ENCODE measurements around the gene SPOCK3. TPM values are rescaled to one million over a fixed set of nuclear protein-coding genes. Genes with fewer than 3 reads are reported as not detected.
"Not testable (repeated sequence)": the region's sequence is repeated elsewhere in the genome, so short reads cannot be mapped to it uniquely, and the experiment has no call there.

Gene SPOCK3
- total RNA-seq, 2 experiments from 2014 or later: not detected

DNA sequence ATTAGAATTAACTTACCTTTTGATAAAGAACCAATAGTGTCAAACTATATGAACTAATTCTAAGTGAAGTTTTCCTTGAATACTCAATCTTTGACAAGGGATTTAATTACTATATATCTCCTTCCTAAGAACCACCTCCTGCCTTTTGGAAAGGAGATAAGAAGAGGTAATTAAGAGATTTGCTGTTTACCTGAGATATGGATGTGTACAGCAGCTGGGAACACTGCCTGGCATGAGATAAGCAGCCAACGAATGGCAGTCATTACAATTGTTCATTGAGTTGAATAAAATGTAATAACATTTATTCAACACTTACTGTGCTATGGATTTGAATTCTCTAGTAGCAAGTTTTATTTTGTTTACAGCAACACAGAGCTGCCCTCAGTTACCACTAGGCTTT is 407.1 kb downstream of the SPOCK3 start:
- Mint-ChIP-seq H3K27me3 (ENCODE audit: low read depth) (no peaks in the 10 kb centered on the region), H3K4me3 (no peak overlapping the region), H3K27ac (no peak overlapping the region), H3K9me3 (ENCODE audit: insufficient read depth) (peaks cover 19% of the 10 kb centered on the region), H3K4me1 (ENCODE audit: low read depth) (no peaks in the 10 kb centered on the region), H3K36me3 (ENCODE audit: low read depth) (no peaks in the 10 kb centered on the region)
- CTCF ChIA-PET: no interaction called here
- POLR2A ChIA-PET: no interaction called here
- ATAC-seq: no peak
- DNase-seq: no peak

DNA sequence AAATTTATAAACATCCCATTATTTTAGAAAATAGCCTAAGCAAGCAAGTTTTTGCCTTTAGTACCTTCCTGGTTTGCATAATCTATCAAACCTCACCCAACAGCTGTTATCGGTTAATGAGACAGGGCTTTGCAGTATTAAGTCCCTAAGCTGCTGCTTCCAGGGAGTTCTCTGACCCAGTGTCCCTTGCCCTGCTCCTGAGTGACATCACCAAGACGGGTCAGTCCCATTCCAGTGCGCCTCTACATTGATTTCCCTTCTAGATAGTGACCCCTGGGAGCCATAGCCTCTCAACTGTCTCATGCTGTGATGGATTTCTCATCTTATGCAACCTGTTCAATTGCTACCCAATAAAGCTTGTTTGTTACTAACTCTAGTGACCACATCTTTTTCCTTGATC is 410.4 kb downstream of the SPOCK3 start:
- no peak overlapping the region for H3K4me3 Mint-ChIP-seq
- POLR2A ChIA-PET: no interaction called here
- H3K9me3 Mint-ChIP-seq (ENCODE audit: insufficient read depth): peaks cover 9% of the 10 kb centered on the region
- H3K36me3 Mint-ChIP-seq (ENCODE audit: low read depth): no peaks in the 10 kb centered on the region
- no peaks in the 10 kb centered on the region for H3K4me1 Mint-ChIP-seq (ENCODE audit: low read depth)
- H3K27ac Mint-ChIP-seq: no peak overlapping the region
- no peaks in the 10 kb centered on the region for H3K27me3 Mint-ChIP-seq (ENCODE audit: low read depth)
- no peak for DNase-seq
- CTCF ChIA-PET: no interaction called here
- no peak for ATAC-seq

- ATAC-seq: no peak
- ChIA-PET CTCF (no interaction called here), POLR2A (no interaction called here)
- no peak for DNase-seq
- Mint-ChIP-seq H3K27me3 (ENCODE audit: low read depth) (no peaks in the 10 kb centered on the region), H3K4me1 (ENCODE audit: low read depth) (no peaks in the 10 kb centered on the region), H3K36me3 (ENCODE audit: low read depth) (no peaks in the 10 kb centered on the region), H3K9me3 (ENCODE audit: insufficient read depth) (peaks cover 9% of the 10 kb centered on the region), H3K27ac (no peak overlapping the region), H3K4me3 (no peak overlapping the region)
Measured at GRCh38 chr4:166823126-166823525, 411.2 kb downstream of the SPOCK3 start.

GRCh38 chr4:166822386-166822785 is 411.9 kb downstream of the SPOCK3 start:
- ATAC-seq (no peak), DNase-seq (no peak)
- Mint-ChIP-seq H3K36me3 (ENCODE audit: low read depth) (no peaks in the 10 kb centered on the region), H3K4me1 (ENCODE audit: low read depth) (no peaks in the 10 kb centered on the region), H3K4me3 (no peak overlapping the region), H3K9me3 (ENCODE audit: insufficient read depth) (peaks cover 12% of the 10 kb centered on the region), H3K27ac (no peak overlapping the region), H3K27me3 (ENCODE audit: low read depth) (no peaks in the 10 kb centered on the region)
- CTCF ChIA-PET: no interaction called here
- POLR2A ChIA-PET: no interaction called here

DNA sequence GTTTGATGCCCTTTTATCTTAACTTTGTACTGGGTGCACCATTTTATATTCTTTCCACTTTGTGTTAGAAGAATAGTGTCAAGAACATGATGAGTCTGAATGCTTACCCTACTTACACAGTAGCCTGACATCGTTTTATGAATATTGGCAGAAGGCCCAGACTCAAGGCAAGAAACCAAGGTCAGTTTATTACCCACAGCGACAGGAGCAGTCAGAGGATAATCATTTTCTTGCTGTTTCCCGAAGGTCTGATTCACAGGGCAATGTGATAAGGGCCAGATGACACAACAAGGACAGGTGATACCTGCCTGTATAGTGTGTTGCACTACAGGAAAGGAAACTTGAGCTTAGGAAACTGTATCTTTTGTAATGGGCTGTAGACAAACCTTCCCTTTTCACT is 417.4 kb downstream of the SPOCK3 start:
- Mint-ChIP-seq H3K27me3 (ENCODE audit: low read depth) (no peaks in the 10 kb centered on the region), H3K4me3 (no peak overlapping the region), H3K36me3 (ENCODE audit: low read depth) (no peaks in the 10 kb centered on the region), H3K27ac (no peak overlapping the region), H3K9me3 (ENCODE audit: insufficient read depth) (peaks cover 3% of the 10 kb centered on the region), H3K4me1 (ENCODE audit: low read depth) (no peaks in the 10 kb centered on the region)
- no peak for DNase-seq
- POLR2A ChIA-PET: no interaction called here
- no peak for ATAC-seq
- CTCF ChIA-PET: no interaction called here

- ATAC-seq (no peak), DNase-seq (no peak)
- Mint-ChIP-seq H3K36me3 (ENCODE audit: low read depth) (no peaks in the 10 kb centered on the region), H3K4me3 (no peak overlapping the region), H3K27me3 (ENCODE audit: low read depth) (no peaks in the 10 kb centered on the region), H3K4me1 (ENCODE audit: low read depth) (no peaks in the 10 kb centered on the region), H3K9me3 (ENCODE audit: insufficient read depth) (no peaks in the 10 kb centered on the region), H3K27ac (no peak overlapping the region)
- CTCF ChIA-PET: no interaction called here
- POLR2A ChIA-PET: no interaction called here
Measured at GRCh38 chr4:166808380-166808779, 425.9 kb downstream of the SPOCK3 start.

GRCh38 chr4:166802346-166802745 is 431.9 kb downstream of the SPOCK3 start:
- peaks cover 4% of the 10 kb centered on the region for H3K9me3 Mint-ChIP-seq (ENCODE audit: insufficient read depth)
- CTCF ChIA-PET: no interaction called here

DNA sequence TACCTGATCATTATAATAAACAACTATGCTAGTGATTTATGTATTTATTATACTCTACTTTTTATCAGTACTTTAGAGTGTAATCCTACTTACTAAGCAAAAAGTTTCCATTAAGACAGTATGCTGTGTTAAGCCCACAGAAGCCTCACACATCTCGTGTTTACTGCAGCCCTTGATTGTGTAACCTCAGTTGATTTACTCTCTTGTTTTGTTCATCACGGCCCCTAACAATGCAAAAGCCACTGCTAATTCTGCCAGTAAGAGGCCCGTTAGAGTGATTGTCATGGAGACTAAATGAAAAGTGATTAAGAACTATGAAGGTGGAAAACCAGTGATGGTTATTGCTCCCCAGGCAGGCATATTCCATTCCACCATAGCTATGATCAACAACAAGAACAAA is 436.2 kb downstream of the SPOCK3 start:
- Mint-ChIP-seq H3K36me3 (ENCODE audit: low read depth) (no peaks in the 10 kb centered on the region), H3K27me3 (ENCODE audit: low read depth) (no peaks in the 10 kb centered on the region), H3K4me3 (no peak overlapping the region), H3K27ac (no peak overlapping the region), H3K9me3 (ENCODE audit: insufficient read depth) (peaks cover 4% of the 10 kb centered on the region), H3K4me1 (ENCODE audit: low read depth) (no peaks in the 10 kb centered on the region)
- ATAC-seq: no peak
- ChIA-PET CTCF (no interaction called here), POLR2A (no interaction called here)
- no peak for DNase-seq

More at GRCh38 chr4:166802346-166802745, 431.9 kb downstream of the SPOCK3 start:
- H3K36me3 Mint-ChIP-seq (ENCODE audit: low read depth): no peaks in the 10 kb centered on the region
- DNase-seq (no peak), ATAC-seq (no peak)
- no peaks in the 10 kb centered on the region for H3K27me3 Mint-ChIP-seq (ENCODE audit: low read depth)
- POLR2A ChIA-PET: no interaction called here
- H3K4me1 Mint-ChIP-seq (ENCODE audit: low read depth): no peaks in the 10 kb centered on the region
- no peak overlapping the region for H3K4me3 Mint-ChIP-seq
- H3K27ac Mint-ChIP-seq: no peak overlapping the region

GRCh38 chr4:166777760-166778159 is 456.5 kb downstream of the SPOCK3 start:
- ATAC-seq: no peak
- no peaks in the 10 kb centered on the region for H3K27me3 Mint-ChIP-seq (ENCODE audit: low read depth)
- no peaks in the 10 kb centered on the region for H3K4me1 Mint-ChIP-seq (ENCODE audit: low read depth)
- H3K9me3 Mint-ChIP-seq (ENCODE audit: insufficient read depth): peaks cover 5% of the 10 kb centered on the region
- POLR2A ChIA-PET: no interaction called here
- no peak overlapping the region for H3K27ac Mint-ChIP-seq
- no peak overlapping the region for H3K4me3 Mint-ChIP-seq
- CTCF ChIA-PET: no interaction called here
- H3K36me3 Mint-ChIP-seq (ENCODE audit: low read depth): no peaks in the 10 kb centered on the region
- DNase-seq: no peak

- no peaks in the 10 kb centered on the region for H3K27me3 Mint-ChIP-seq (ENCODE audit: low read depth)
- H3K4me3 Mint-ChIP-seq: no peak overlapping the region
- no peak for ATAC-seq
- no peaks in the 10 kb centered on the region for H3K9me3 Mint-ChIP-seq (ENCODE audit: insufficient read depth)
- H3K27ac Mint-ChIP-seq: no peak overlapping the region
- no peaks in the 10 kb centered on the region for H3K36me3 Mint-ChIP-seq (ENCODE audit: low read depth)
- ChIA-PET CTCF (no interaction called here), POLR2A (no interaction called here)
- DNase-seq: no peak
- H3K4me1 Mint-ChIP-seq (ENCODE audit: low read depth): no peaks in the 10 kb centered on the region
Measured at GRCh38 chr4:166763018-166763417, 471.3 kb downstream of the SPOCK3 start.

- CTCF ChIA-PET: no interaction called here
- Mint-ChIP-seq H3K27ac (no peak overlapping the region), H3K36me3 (ENCODE audit: low read depth) (no peaks in the 10 kb centered on the region), H3K4me1 (ENCODE audit: low read depth) (no peaks in the 10 kb centered on the region), H3K9me3 (ENCODE audit: insufficient read depth) (no peaks in the 10 kb centered on the region), H3K27me3 (ENCODE audit: low read depth) (no peaks in the 10 kb centered on the region), H3K4me3 (no peak overlapping the region)
- DNase-seq (no peak), ATAC-seq (no peak)
- POLR2A ChIA-PET: no interaction called here
Measured at GRCh38 chr4:166741742-166742141, 492.6 kb downstream of the SPOCK3 start.

- H3K27ac Mint-ChIP-seq; H3K4me1 Mint-ChIP-seq (ENCODE audit: low read depth); H3K4me3 Mint-ChIP-seq; H3K27me3 Mint-ChIP-seq (ENCODE audit: low read depth); H3K9me3 Mint-ChIP-seq (ENCODE audit: insufficient read depth); ATAC-seq; DNase-seq; H3K36me3 Mint-ChIP-seq (ENCODE audit: low read depth); CTCF ChIA-PET; POLR2A ChIA-PET: not testable (repeated sequence)
Measured at GRCh38 chr4:166739215-166739614, 495.1 kb downstream of the SPOCK3 start.

DNA sequence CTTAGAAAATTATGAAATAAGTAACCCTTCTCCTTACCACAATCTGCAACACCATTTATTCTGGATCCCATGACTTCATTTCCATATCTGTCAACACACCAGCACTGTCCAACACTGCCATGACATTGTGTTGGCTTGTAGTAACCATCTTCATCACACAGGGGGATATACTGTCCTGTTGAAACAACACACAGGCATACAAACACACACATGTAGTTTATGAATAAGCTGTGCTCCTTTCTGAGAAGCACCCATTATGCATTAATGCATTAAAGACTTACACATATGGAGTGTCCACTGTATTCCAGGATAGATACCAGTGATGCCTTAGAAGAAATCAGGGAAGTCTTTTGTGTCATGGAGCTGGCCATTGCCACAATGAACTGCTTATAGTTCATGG is 496.9 kb downstream of the SPOCK3 start:
- Mint-ChIP-seq H3K27me3 (ENCODE audit: low read depth) (no peaks in the 10 kb centered on the region), H3K27ac (no peak overlapping the region), H3K4me1 (ENCODE audit: low read depth) (no peaks in the 10 kb centered on the region), H3K9me3 (ENCODE audit: insufficient read depth) (no peaks in the 10 kb centered on the region), H3K4me3 (no peak overlapping the region), H3K36me3 (ENCODE audit: low read depth) (no peaks in the 10 kb centered on the region)
- POLR2A ChIA-PET: no interaction called here
- DNase-seq (no peak), ATAC-seq (no peak)
- CTCF ChIA-PET: no interaction called here

All from activated CD8-positive, alpha-beta T cell treated with anti-CD3 and anti-CD28 coated beads, Interleukin-2, amount 10 ng/mL, durations not matched to agents 7 days and 5 days (primary cell).